Spinal cord (tissue), 10 donors: ENCODE measurements around the gene FAM9C. TPM values are rescaled to one million over a fixed set of nuclear protein-coding genes. Genes with fewer than 3 reads are reported as not detected.

Source experiments
- DNase-seq, 6 donors: peaks; one replicate each; pipeline versions ENCODE4 v3.0.0 to v3.0.0-alpha.2; 2013 to 2015; ENCODE audit warnings: low spot score in 6 of 6, low read depth in 4 of 6
- H3K27ac ChIP-seq: one replicate; pipeline ENCODE4 v1.5.1; 2013; ENCODE audit warnings: low read depth, low read length, control low read depth
- H3K27me3 ChIP-seq: one replicate; pipeline ENCODE4 v1.6.1; 2013; ENCODE audit warnings: low read length; ENCODE audit not compliant: control insufficient read depth, insufficient read depth
- H3K36me3 ChIP-seq: one replicate; pipeline ENCODE4 v1.6.1; 2013; ENCODE audit warnings: low read length; ENCODE audit not compliant: control insufficient read depth, insufficient read depth
- H3K4me1 ChIP-seq: one replicate; pipeline ENCODE4 v1.6.1; 2013; ENCODE audit warnings: low read length; ENCODE audit not compliant: control insufficient read depth, insufficient read depth
- H3K4me3 ChIP-seq: one replicate; pipeline ENCODE4 v1.5.1; 2013; ENCODE audit warnings: low read depth, low read length, control low read depth
- H3K9me3 ChIP-seq: one replicate; pipeline ENCODE4 v1.6.1; 2013; ENCODE audit warnings: low read length; ENCODE audit not compliant: control insufficient read depth, insufficient read depth
- WGBS: methylation state at CpG from one replicate; pipeline ENCODE4 v1.1.5; 2013; ENCODE audit warnings: missing lambda C conversion rate; ENCODE audit not compliant: insufficient coverage; 5-methylcytosine and 5-hydroxymethylcytosine counted together
- polyA plus RNA-seq, 2 donors: library from polyadenylated mRNA; unstranded; fragments of 120-200 nt; gene quantifications; one replicate each; pipeline ENCODE4 v1.2.1, GENCODE V29; 2013; ENCODE audit not compliant: insufficient read length in 2 of 2
- total RNA-seq, 2 donors: library from RNA; depleted of rRNA in 1 of 2; stranded (reverse); fragments of 120-200 nt in 1 of 2; fragments of >200 nt in 1 of 2; gene quantifications; one replicate each; pipeline versions ENCODE4 v1.2.3 to v1.2.4, GENCODE V29; 2013 to 2014
- donor health status: healthy.

FAM9C gene
- total and polyA plus RNA-seq, 4 donors, result 0.10 to 0.38 (median 0.24) TPM; not detected in 1

DNA sequence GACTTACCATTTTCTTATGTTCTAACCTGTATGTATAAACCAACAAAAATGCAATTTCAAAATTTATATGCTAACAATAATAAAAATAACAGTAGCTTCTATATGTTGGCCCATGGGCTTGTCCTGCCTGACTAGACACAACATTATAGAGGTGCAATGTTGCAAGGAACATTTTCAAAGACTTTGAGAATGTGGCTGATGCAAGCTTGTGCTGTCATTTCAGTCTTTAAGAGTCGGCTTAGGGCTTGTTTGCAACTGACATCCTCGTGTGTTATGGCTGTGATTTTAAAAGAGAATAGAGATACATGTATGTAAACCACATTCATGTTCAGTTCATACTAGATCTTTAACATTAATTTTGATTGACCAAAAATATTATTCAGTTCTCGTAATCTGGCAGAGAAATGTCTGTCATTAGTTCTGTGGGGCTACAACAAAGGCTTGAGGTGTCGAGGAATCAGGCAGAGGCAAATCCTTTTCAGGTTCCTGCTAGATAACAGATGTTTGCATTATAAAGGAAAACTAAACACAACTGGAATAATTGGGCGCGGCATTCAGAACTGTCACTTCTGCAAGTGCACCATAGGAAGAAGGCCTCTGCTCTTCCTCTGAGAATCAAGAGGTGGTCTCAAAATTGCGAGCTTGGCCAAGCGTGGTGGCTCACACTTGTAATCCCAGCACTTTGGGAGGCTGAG is 56.4 kb downstream of the FAM9C start:
- Histone ChIP-seq H3K27ac (no peak overlapping the region), H3K36me3 (no peaks in the 10 kb centered on the region), H3K9me3 (no peaks in the 10 kb centered on the region), H3K27me3 (no peaks in the 10 kb centered on the region), H3K4me1 (no peaks in the 10 kb centered on the region), H3K4me3 (no peak overlapping the region)
- 94% methylated on average over 5 of the region's 8 CpGs for WGBS
- no peak for DNase-seq

DNA sequence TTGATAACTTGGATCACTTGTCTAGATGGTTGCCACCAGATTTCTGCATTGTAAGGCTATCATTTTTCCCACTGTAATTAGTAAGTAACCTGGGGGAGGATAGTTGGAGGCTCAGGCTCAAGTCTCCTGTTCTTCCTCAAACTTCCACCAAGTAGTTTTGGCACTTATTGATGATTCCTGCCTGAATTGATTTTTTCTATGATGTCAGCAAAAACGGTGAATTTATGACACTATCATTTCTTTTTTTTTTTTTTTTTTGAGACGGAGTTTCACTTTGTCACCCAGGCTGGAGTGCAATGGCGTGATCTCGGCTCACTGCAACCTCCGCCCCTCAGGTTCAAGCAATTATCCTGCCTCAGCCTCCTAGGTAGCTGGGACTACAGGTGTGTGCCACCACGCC is 57.1 kb downstream of the FAM9C start:
- DNase-seq, result no peak
- Histone ChIP-seq H3K4me3 (no peak overlapping the region), H3K27me3 (no peaks in the 10 kb centered on the region), H3K4me1 (no peaks in the 10 kb centered on the region), H3K27ac (no peak overlapping the region), H3K9me3 (no peaks in the 10 kb centered on the region), H3K36me3 (no peaks in the 10 kb centered on the region)
- WGBS, result 79% methylated on average over 2 of the region's 6 CpGs

DNA sequence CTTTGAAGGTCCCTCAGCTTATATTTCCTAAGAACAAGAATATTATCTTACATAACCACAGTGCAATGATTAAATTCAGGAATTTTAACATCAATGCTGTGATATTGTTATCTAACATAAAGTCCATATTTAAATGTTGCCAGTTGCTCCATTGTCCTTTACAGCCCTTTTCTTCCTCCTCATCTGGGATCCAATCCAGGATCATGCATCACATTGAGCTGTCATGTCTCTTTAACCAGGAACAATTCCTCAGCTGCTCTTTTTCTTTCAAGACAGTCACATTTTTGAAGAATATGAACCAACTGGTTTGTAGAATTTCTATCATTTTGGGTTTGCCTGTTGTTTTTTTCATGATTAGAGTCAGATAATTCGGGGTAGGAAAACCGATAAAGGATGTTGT is 57.5 kb downstream of the FAM9C start:
- no peak overlapping the region for H3K27ac ChIP-seq
- no peak overlapping the region for H3K4me3 ChIP-seq
- WGBS, result 72% methylated on average over 2 of the region's 2 CpGs
- no peaks in the 10 kb centered on the region for H3K9me3 ChIP-seq
- DNase-seq, result no peak
- no peaks in the 10 kb centered on the region for H3K4me1 ChIP-seq
- no peaks in the 10 kb centered on the region for H3K36me3 ChIP-seq
- no peaks in the 10 kb centered on the region for H3K27me3 ChIP-seq

DNA sequence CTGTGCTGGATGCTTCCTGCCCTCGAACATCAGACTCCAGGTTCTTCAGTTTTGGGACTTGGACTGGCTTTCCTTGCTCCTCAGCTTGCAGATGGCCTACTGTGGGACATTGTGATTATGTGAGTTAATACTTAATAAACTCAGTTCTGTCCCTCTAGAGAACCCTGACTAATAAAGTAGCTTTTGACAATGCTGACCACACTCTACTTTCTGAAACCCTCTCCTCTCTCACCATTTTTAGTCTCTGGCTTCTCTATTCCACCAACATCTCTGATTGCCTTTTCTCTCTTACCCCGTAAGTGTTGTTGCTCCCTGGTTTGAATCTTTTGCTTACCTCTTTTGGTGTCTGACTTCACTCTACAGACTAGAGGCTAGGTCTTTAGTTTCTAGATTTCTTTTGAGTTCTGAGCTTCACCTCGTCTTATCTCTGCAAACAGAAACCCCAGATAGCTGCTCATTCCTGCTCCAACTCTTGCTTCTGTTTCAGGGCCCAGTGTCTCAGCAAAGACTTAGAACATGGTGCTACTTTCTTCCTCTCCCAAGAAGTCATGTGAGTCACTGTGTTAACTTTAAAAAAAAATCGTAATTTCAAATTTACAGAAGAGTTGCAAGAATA is 58.1 kb downstream of the FAM9C start:
- DNase-seq, result no peak
- Histone ChIP-seq H3K9me3 (no peaks in the 10 kb centered on the region), H3K27ac (no peak overlapping the region), H3K27me3 (no peaks in the 10 kb centered on the region), H3K36me3 (no peaks in the 10 kb centered on the region), H3K4me3 (no peak overlapping the region), H3K4me1 (no peaks in the 10 kb centered on the region)
- WGBS, result 100% methylated on average over 2 of the region's 4 CpGs

Other genes starting within 250 kb of the FAM9C start
- gene TLR7, start 177.5 kb downstream of the FAM9C start, total RNA-seq, result 1 to 10 TPM; 2.4 to 7.3 TPM
- 1 to 10 TPM; 1.6 to 4.6 TPM for gene TLR7, start 177.5 kb downstream of the FAM9C start, polyA plus RNA-seq
- 1 to 10 TPM in 1 of 2 donors, under 1 TPM in 1; 0.55 to 2.1 TPM for gene TLR8, start 138.0 kb downstream of the FAM9C start, total RNA-seq
- under 1 TPM; 0.23 to 0.44 TPM for gene TLR8, start 138.0 kb downstream of the FAM9C start, polyA plus RNA-seq
- 1,000 to 10,000 TPM; 2,806 to 3,659 TPM for gene TMSB4X, start 69.5 kb downstream of the FAM9C start, total RNA-seq
- 1,000 to 10,000 TPM; 2,440 to 2,610 TPM for gene TMSB4X, start 69.5 kb downstream of the FAM9C start, polyA plus RNA-seq